Stimulated activated CD4-positive, alpha-beta T cell treated with anti-CD3 and anti-CD28 coated beads, Interleukin-15, amount 100 ng/mL, for 24 hours (primary cell): Measurements from ENCODE around the gene CEBPG.
A peak's percentile ranks its signal among the peaks of the same experiment; 100 is the strongest.

Experiments used
- DNase-seq: peaks from one replicate; pipeline ENCODE4 v3.0.0-alpha.2; 2020

The CEBPG gene

GRCh38 chr19:33373453-33374235, at the start of gene CEBPG:
Gene CEBPG (plus strand): TSS chr19:33373709. CDS start chr19:33379240, 5,531 bp downstream.
- DNase-seq, result peak; percentile 93

GRCh38 chr19:33324628-33325027, 48.9 kb upstream of the CEBPG start:
- no peak for DNase-seq

GRCh38 chr19:33325920-33326319, 47.6 kb upstream of the CEBPG start:
- DNase-seq, result no peak

GRCh38 chr19:33329060-33329459, 44.4 kb upstream of the CEBPG start:
- DNase-seq, result no peak

- DNase-seq, result no peak
Measured at GRCh38 chr19:33329736-33330135, 43.8 kb upstream of the CEBPG start.

- no peak for DNase-seq
Measured at GRCh38 chr19:33332248-33332647, 41.3 kb upstream of the CEBPG start.

- DNase-seq, result no peak
Measured at GRCh38 chr19:33333151-33333550, 40.4 kb upstream of the CEBPG start.

GRCh38 chr19:33333642-33334041, 39.9 kb upstream of the CEBPG start:
- no peak for DNase-seq

GRCh38 chr19:33334271-33334670, 39.2 kb upstream of the CEBPG start:
- no peak for DNase-seq

- DNase-seq, result no peak
Measured at GRCh38 chr19:33335446-33335845, 38.1 kb upstream of the CEBPG start.

- DNase-seq, result no peak
Measured at GRCh38 chr19:33339016-33339984, 34.2 kb upstream of the CEBPG start.

- no peak for DNase-seq
Measured at GRCh38 chr19:33340991-33341390, 32.5 kb upstream of the CEBPG start.

GRCh38 chr19:33343301-33343700, 30.2 kb upstream of the CEBPG start:
- no peak for DNase-seq

- no peak for DNase-seq
Measured at GRCh38 chr19:33343859-33344572, 29.5 kb upstream of the CEBPG start.

GRCh38 chr19:33344573-33344925, 29.0 kb upstream of the CEBPG start:
- DNase-seq, result no peak

- no peak for DNase-seq
Measured at GRCh38 chr19:33345163-33345562, 28.3 kb upstream of the CEBPG start.

GRCh38 chr19:33346665-33347064, 26.8 kb upstream of the CEBPG start:
- no peak for DNase-seq

GRCh38 chr19:33347300-33347699, 26.2 kb upstream of the CEBPG start:
- no peak for DNase-seq

GRCh38 chr19:33348301-33349010, 25.1 kb upstream of the CEBPG start:
- DNase-seq, result no peak

GRCh38 chr19:33349319-33350289, 23.9 kb upstream of the CEBPG start:
- DNase-seq, result no peak
